Transverse colon (tissue), 4 donors: ENCODE data around the gene GTF2A1L.

Source experiments
- EP300 ChIP-seq: sonication (generic); formaldehyde crosslinking; IDR thresholded peaks from one replicate; pipeline ENCODE4 v1.6.1; 2017; ENCODE audit warnings: antibody characterized with exemption, low read depth
- POLR2AphosphoS5 ChIP-seq, 3 donors: sonication (generic); formaldehyde crosslinking; IDR thresholded peaks; one replicate each; pipeline ENCODE4 v1.6.1; 2016; ENCODE audit warnings: antibody characterized with exemption in 3 of 3
- TF ChIP-seq, protein P1 (sequence below), 5 experiments: fragments of 200-600 bp in 3 of 5; fragments of 450-650 bp in 2 of 5; sonication (generic) in 3 of 5; IDR thresholded peaks; 1 replicate in 2 of 5; 2 replicates in 3 of 5; pipeline ENCODE4 v1.5.1; 2016 to 2017; ENCODE audit warnings: antibody characterized with exemption in 5 of 5, inconsistent platforms in 3 of 5, mild to moderate bottlenecking in 2 of 5, moderate library complexity in 1 of 5

- TF ChIP-seq, protein P1, sequence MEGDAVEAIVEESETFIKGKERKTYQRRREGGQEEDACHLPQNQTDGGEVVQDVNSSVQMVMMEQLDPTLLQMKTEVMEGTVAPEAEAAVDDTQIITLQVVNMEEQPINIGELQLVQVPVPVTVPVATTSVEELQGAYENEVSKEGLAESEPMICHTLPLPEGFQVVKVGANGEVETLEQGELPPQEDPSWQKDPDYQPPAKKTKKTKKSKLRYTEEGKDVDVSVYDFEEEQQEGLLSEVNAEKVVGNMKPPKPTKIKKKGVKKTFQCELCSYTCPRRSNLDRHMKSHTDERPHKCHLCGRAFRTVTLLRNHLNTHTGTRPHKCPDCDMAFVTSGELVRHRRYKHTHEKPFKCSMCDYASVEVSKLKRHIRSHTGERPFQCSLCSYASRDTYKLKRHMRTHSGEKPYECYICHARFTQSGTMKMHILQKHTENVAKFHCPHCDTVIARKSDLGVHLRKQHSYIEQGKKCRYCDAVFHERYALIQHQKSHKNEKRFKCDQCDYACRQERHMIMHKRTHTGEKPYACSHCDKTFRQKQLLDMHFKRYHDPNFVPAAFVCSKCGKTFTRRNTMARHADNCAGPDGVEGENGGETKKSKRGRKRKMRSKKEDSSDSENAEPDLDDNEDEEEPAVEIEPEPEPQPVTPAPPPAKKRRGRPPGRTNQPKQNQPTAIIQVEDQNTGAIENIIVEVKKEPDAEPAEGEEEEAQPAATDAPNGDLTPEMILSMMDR (IDR thresholded peaks at IDR 0.05), result no peak
- TF ChIP-seq POLR2AphosphoS5 (IDR thresholded peaks at IDR 0.05) (no peak), EP300 (no peak)
These were observed 96.6 kb downstream of the GTF2A1L start for GRCh38 chr2:48714245-48714644.
